Retinal pigment epithelial cell (primary cell): Measurements from ENCODE around the gene LRP2.
"Not testable (repeated sequence)": the region's sequence is repeated elsewhere in the genome, so short reads cannot be mapped to it uniquely, and the experiment has no call there.

Experiments used
- DNase-seq: peaks from one replicate; pipeline ENCODE4 v3.0.0-alpha.2; 2010; ENCODE audit warnings: low read depth
- H3K4me3 ChIP-seq: 2 replicates; pipeline ENCODE4 v1.5.1; 2011; ENCODE audit warnings: mild to moderate bottlenecking, low read length, control low read depth, moderate library complexity
- TF ChIP-seq, protein P1 (sequence below): conservative IDR thresholded peaks from 2 replicates; pipeline ENCODE4 v1.5.1; 2011; ENCODE audit warnings: low read depth, low read length, control low read depth, inconsistent platforms

Gene LRP2

DNA sequence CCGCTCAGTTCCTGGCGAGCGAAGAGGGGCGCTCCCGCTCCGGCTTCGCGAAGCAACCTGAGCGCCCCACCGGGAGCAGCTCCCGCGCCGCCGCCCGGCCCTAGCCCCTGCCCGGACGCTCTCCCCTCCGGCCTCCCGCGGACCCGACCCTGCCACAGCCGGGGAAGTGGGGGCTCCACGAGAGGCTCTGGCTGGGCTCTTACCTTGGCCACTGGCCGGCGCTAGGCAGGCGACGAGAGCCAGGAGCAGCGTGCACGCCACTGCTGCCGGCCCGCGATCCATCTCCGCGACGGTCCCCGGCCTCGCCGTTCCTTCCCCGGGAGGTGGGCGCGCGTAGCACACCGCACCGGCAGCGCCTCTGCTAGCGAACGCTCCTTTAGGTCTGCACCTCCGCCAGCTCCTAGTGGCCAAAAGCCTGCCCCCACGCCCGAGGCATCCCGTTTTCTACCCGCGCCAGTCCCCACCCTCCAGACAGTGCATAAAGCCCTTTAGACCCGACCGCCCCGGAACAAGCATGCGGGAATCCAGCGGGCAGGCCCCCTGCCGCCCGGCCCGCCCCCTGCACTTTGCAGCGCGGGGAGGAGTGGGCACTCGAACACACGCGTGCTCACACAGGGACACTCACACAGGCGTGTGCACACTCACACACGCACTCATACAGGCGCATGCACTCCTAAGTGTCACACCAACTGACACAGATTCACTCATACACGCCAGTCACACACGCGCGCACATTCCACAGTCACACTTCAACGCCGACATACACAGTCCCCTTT, at the start of gene LRP2:
TSS of gene LRP2 (minus strand) at position 417 of the 776 bp plus-strand sequence. CDS start at position 282, 135 bp downstream.
- peak within 1 kb of the TSS; percentile 49 for H3K4me3 ChIP-seq
- no peak for DNase-seq
- TF ChIP-seq, protein P1, sequence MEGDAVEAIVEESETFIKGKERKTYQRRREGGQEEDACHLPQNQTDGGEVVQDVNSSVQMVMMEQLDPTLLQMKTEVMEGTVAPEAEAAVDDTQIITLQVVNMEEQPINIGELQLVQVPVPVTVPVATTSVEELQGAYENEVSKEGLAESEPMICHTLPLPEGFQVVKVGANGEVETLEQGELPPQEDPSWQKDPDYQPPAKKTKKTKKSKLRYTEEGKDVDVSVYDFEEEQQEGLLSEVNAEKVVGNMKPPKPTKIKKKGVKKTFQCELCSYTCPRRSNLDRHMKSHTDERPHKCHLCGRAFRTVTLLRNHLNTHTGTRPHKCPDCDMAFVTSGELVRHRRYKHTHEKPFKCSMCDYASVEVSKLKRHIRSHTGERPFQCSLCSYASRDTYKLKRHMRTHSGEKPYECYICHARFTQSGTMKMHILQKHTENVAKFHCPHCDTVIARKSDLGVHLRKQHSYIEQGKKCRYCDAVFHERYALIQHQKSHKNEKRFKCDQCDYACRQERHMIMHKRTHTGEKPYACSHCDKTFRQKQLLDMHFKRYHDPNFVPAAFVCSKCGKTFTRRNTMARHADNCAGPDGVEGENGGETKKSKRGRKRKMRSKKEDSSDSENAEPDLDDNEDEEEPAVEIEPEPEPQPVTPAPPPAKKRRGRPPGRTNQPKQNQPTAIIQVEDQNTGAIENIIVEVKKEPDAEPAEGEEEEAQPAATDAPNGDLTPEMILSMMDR = no peak

DNA sequence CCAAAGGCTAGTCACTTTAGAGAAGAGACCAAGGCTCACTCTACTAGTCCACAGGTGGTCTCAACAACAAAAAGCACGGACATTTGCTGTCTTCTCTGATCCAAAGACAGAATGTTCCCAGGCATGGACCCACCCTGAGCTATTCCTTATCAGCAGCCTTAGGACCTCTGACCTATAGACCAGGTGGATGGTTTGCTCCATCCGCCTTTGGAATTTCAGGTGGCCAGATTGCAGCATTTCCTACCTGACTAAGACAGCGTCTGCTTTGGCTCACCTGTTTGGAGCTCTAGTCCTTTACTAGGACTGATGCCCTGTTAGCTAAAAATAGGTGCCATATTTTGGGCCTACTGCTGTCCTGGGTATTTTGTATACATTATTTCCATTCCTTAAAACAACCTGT, 44.6 kb upstream of the LRP2 start:
- DNase-seq = no peak
- TF ChIP-seq, protein P1 = no peak
- H3K4me3 ChIP-seq = no peak overlapping the region

DNA sequence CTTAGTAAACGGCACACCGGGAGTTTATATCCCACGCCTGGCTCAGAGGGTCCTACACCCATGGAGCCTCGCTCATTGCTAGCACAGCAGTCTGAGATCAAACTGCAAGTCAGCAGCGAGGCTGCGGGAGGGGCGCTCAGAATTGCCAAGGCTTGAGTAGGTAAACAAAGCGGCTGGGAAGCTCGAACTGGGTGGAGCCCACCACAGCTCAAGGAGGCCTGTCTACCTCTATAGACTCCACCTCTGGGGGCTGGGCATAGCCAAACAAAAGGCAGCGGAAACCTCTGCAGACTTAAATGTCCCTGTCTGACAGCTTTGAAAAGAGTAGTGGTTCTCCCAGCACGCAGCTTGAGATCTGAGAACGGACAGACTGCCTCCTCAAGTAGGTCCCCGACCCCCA, 37.2 kb upstream of the LRP2 start:
- H3K4me3 ChIP-seq, DNase-seq: not testable (repeated sequence)

DNA sequence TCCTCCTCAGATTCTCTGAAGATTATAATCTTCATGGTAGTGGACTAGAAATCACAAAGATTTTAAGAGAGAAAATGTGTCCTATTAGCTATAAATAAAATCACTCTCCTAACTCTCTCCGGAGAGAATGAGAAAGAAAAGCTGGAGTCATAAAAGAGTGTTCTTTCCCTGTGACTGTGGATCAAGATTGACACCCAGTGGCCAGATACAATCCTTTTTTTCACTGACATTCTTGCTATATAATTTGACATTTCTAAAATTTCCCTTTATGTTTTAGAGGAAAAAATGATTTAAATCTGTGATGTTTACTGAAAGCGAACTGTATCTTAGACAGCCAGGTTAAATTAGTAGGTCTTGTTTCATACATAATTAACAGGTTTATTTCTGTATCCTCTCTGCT, 35.4 kb upstream of the LRP2 start:
- DNase-seq = peak; percentile 11
- no peak overlapping the region for H3K4me3 ChIP-seq
- TF ChIP-seq, protein P1 = peak; percentile 45

DNA sequence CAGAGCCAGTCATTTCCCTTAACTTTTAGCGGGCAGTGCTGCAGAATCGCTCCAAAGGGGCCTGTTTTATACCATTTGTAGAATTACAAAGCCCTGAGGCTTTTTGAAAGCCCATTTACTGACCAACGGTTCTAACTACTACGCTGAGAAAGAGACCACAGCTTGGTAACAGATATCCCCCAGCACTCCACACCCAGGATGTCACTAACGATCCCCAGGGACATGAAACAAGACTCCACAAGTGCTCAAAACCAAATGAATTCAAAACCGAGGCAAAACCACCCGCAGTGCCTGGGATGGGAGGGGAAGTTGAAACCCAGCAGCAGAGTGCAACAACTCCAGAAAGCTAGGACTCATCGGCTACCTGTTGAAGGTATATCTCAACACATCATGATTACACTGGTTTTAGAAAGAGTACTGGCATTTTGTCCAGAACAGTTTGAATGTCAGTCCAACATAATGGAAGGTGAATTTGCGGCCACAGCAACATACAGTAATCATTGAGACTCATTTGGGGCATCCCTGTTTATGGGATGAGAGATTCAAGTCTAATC, 33.6 kb upstream of the LRP2 start:
- no peak for DNase-seq
- TF ChIP-seq, protein P1 = no peak
- no peak overlapping the region for H3K4me3 ChIP-seq

DNA sequence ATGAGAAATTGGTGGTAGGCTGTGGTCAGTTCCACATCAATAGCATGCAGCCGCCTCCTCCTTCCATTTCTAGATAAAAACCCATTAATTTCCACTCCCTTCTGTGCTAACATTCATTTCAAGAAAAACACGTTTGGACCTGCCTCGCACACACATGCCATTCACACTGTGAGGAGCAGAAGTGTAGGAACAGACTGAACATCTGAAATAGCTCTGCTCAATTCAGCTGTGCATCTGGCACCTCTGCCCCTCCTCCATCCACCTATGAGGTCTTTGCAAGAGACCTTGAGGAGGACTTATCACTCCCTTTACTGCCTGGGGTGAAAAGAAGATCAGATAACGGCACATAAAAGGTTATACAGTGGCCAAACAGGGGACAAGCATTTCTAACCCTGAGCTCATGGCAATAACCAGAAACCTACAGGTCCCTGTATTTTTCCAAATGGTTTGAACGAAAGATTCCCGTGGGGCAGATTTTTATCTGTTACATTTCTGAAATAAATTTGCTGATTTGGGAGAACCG, 30.8 kb upstream of the LRP2 start:
- no peak overlapping the region for H3K4me3 ChIP-seq
- TF ChIP-seq, protein P1 = no peak
- no peak for DNase-seq

DNA sequence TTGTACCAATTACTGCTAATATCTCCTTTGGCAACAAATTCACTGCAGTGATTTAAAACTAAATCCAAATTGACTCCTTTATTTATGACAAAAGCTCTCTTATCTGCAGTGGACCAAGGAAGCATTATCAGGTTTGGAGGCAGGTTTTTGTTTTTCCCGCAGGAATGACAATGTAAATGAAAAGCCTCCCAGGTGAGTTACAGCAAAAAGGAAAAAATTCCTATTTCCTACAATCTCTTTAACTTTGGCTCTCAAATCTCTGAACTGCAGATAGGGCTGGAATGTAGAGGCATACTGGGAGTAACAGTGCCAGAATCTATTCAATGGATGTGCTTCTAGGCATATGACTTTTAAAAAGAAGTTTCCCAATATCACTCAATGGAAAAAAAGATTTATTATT, 28.9 kb upstream of the LRP2 start:
- no peak for DNase-seq
- no peak overlapping the region for H3K4me3 ChIP-seq
- TF ChIP-seq, protein P1 = no peak
